ENCODE data around the gene RHCE.
"Not testable (repeated sequence)": the region's sequence is repeated elsewhere in the genome, so short reads cannot be mapped to it uniquely, and the experiment has no call there.

Gene RHCE

DNA sequence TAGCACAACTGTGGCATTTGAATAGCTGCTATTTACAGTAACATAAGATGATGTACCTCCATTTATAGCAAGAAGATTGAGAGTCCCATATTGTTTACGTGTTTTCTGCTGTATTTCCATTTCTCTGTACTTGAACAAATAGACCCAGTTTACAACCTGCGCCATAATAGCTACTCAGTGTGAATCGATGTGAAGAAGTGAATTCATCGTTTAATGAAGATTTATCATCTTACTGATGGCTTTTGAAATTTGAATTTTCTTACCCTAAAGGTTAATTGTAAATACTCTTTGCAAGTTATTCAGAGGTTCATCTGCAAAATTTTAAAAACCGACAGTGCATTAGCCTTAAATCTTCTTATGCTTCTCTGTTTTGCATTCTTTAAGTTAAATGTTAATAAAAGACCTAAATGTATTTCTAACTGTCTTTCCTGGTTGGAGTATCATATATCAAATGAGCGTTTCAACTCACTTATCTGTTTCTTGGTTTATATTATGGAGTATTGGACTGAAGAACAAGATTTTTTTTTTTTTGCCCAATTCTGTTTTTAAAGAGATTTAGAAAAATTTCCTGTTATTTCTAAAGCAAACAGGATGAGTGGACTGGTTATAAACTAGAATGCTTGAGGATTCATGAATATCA lies 12.2 kb upstream of the RHCE start:
- no peak for DNase-seq

DNA sequence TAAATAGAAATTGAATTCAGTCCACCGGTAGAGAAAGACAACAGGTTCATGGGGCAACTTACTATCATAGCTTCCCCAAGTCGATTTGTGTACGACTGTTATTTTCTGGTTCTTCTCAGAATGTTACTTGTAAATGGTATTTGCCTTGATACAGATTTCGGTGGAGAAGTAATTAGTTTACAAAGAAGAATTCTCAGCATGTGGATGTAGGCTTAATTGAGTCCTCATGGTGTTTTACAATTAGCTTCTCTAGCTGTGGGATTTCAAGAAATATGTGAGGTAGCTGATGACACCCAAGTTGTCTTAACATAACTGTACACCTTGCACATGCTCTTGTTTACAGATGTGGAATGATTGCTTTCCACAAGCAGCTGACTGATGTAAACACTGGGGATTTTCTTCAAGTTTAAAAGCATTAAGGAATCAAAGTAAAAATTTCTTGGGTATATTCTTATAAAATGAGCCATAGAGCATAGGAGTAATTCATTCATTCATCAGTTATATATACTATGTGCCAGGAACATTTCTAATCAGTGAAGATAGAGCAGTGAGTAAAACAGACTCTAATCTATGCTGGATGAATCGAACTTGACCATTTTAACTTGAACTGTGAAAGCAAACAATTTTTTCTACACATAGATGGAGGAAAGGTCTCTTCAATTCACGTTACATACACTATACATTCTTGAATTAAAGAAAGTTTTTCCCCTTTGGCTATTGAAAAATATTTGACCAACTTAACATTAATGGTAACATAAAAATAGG lies 11.5 kb upstream of the RHCE start:
- no peak for DNase-seq

DNA sequence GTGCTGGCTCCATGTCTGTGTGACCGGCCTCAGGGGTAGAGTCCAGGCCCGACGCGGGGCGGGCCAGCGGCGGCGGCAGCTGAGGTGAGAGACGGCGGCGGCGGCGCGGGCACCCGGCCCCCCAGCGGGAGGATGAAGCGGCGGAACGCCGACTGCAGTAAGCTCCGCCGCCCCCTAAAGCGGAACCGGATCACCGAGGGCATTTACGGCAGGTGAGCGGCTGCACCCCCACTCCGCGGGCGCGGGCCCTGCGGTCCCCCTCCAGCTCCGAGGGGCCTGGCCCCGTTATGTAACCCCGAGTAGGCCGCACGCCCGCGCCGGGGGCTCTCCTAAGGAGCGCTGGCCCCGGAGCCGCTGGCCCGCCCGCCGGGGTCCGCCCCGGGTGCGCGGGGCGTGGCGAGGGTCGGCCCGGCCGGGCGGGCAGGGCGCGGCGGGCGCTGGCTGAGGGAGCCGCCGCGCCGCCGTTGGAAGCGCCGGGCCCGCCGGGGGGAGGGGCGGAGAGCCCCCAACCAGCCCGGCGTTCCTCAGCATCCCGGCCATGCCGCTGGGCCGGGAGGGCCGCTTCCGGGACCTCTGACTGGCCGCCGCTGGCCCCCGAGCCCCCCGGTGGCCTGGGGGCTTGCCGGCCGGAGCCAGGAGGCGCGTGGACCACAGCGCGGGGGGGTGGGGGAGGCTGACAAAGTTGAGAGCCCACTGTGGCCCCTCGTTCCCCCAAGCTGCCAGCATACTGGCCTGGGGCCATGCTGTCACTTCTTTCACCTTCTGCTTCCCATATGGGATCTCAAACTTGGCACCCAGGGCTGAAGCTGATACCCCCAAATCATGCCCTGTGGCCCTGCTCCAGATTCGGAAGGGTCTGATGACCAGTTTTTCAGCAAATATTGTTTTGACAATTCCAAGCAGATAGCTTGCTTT lies 10.6 kb upstream of the RHCE start:
- DNase-seq, result peak; percentile 45

DNA sequence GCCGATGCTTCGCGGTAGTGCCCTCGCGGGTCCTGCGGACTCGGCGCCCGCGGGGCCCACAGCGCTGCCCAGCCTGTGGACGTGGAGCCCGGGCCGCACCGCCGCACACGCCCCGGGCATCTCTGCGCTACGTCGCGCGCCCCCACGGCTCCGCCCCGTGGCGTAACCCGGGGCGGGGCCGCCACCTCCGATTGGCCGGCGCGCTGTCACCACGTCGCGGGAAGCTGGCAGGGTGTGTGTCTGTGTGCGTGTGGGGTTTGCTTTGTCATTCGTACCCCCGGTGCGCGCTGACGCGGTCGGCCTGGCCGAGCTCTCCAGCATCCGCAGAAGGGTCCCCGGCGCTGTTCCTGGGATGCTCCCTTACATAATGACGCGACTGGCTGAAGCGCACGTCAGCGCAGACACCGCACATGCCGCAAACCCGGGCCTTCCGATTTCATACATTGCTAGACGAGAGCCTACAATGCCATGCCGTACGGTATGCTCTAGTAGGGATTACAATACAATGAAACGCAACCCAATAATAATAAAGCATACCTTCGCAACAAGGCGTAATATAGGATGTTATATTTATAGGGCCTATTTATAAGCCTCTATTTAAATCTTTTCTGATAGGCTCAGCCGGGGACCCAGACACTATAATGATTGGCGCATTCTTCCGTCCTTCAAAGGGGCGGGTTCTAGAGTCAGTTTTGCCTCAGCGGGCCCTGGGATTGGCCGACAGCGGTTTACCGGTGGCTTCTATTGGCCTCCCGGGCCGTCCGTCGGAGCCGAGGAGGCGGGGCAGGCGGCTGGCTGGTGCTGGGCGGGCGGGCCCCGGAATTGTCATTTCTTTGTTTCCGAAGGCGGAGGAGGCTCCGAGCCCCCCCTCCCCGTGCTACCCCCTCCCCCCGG lies 9.7 kb upstream of the RHCE start, which contains the start of gene MACO1:
Gene MACO1, plus strand, starts transcription at position 825 of the 894 bp plus-strand sequence. CDS start 202 bp downstream, outside the sequence.
- DNase-seq, result peak; percentile 98

DNA sequence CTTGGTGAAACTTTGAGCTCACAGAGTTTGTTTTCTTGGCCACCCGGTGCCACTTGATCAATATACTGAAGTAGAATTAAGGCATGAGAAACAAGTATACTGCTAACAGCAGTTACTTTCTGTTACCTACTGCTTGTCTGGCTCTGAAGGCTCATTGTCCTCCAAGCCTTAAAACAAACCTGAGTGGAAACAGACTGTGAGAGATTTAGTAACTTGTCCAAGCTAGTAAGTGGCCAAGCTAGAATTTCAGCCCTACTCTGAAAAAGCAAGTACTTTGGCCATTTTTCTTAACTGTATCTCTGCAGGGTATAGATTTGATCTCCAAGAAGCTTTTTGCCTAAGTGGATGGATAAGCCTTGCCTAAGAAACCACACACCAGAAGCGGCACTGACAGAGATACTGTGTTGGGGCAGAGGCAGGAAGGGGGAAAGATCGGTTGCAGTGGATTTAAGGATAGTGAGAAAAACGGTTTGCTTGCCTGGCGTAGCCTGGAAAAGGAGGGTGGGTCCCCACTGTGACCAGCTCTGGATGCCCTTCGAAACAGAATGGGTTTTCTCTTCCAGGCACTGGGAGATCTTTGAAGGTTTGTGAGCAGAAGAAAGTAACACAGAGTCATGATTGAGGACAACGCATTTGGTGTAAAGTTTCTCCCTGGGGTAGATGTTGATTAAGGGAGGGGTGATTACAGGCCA lies 8.0 kb upstream of the RHCE start:
- no peak for DNase-seq

DNA sequence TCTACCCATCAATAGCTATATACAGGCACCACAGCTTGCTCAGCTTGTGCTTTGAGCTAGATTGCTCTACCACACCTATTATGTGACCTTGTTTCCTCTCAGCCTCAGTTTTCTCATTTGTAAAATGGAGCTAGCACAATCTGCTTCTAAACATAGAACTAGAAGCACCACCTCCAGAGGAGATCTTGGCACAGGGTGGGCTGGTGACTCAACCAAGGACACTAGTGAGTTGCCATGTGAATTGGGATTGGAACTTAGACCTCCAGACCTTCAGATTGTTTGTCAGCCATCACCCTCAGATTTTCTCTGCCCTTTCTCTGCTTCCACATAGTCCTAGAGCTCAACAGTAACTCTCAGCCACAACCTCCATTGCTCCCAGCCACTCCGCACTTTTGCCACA lies 7.1 kb upstream of the RHCE start:
- DNase-seq, result no peak

DNA sequence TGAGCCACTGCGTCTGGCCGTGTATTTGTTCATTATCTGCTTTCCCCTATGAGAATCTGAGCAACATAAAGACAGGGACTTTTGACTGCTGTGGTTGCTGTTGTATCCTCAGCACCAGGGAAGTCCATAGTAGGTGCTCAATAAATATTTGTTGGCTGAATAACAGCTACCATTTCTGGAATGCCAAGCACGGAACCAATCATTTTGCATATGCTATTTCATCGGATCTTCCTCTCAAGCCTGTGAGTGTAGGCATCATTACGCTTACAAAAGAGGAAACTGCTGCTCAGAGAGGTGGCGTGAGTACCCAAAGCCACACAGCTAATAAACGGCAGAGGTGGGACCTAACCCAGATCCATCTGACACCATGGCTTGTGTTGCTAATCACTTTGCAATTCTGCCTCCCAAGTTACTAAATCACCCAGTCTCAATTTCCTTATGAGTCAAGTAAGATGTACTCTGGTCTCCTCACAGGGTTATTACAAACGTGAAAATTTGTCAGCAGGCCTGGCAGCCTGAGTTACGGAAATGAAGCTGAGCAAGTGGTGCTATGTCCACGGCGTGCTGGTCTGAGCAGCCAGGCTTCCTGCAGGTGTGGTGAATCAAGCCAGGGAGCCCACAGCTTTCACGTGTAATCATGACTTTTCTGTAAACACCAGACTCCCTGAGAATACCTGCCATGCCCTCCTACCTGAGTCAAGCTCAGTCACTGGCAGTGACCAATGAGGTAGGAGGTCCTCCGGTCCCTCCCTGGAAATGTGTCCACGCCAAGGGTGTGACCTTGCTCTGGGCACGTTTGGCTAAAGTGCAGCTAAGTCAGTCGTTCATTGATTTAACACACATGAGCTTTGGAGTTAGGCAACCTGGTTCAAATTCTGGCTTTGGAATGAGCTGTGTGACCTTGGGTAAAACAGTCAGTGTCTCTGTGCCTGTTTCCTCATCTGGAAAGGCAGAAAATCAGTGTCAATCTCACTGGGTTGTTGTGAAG lies 4.8 kb upstream of the RHCE start:
- DNase-seq, result no peak

DNA sequence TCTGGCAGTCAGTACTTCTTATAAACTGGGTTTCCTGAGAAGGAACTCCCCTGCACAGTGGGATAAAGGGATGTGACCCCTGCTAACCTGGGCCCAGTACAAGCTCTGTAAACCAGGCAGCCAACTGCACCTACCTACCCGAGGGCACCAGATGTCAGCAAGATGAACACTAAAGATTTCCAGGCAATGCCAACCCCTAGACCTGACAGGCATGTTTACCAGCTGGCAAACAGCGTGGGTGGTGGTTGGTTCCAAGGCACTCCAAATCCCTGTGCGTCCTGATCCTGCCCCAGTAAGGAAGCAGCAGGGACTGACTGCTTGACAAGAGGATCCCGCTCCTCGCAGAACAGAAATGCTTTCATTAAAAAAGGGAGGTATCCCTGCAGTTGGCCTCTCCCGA lies 2.6 kb upstream of the RHCE start:
- DNase-seq, result not testable (repeated sequence)

DNA sequence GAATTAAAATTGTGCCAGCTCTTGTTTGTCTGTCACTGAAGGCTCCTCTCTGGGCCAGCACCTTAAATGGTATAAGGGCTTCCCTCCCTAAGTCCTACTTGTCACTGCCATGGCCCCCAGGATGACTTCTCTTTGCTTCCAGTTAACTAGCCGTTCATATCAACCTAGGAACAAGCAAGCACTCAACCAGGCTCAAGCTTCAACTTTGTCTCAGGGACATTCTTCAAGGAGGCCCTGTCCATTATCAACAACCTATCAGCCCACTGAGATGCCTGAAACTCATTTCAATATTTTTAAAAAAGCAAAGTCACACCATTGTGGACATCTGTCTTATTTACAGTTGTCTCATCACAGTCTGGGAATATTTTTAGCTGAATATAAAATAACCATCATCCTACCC lies 1.3 kb downstream of the RHCE start:
- DNase-seq, result not testable (repeated sequence)

DNA sequence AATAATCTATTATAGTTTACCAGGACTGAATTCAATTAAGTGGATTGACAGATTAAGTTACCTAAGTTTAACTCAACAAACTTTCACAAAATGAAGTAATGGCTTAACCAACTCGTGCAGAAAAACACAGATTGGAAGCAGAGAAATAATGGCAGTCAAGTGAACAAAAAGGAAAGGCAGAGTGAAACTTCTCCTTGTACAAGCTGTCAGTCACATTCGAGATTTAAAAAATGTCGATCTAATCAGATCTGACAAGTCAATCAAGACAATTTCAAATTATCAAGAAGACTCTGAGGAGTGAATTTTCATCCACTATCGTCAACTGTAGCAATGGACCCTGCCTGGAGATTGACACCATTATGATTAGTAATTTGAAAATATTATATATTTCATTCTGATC lies 3.3 kb downstream of the RHCE start:
- not testable (repeated sequence) for DNase-seq

DNA sequence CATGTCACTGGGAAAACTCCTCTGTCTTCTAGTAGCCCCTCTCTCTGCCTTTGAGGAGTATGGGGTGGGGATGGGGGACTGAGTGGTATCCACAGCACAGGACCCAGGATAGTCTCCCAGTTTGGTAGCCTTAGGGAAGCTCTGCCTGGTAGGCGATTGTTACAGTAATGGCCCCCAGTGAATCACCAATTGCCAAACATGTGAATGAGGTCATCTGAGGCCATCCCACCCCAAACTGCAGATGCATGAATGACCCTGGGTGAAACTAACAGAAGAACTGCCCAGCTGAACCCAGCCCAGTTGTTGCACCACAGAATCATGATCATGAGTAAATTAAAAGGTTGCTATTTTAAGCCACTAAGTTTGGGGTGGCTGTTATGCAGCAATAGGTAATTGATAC lies 6.0 kb downstream of the RHCE start:
- not testable (repeated sequence) for DNase-seq

DNA sequence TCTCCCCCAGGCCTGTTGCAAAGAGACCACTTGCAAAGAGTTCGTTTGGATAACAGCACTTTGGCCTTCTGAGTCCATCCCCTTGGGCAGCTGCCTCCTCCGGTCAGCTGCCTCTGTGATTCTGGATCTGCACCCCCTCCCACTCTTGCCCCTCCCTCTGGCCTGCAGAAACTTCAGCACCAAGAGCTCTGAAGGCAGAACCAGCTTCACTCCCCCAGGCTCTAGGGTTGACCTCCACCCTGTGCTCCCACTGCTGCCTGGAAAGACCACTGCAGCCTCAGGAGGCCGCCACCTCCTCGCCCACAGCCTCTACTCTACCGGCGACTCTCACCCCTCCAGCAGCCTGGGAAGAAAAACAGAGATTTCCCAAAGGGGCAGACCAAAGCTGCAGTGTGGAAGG lies 6.5 kb downstream of the RHCE start:
- not testable (repeated sequence) for DNase-seq

DNA sequence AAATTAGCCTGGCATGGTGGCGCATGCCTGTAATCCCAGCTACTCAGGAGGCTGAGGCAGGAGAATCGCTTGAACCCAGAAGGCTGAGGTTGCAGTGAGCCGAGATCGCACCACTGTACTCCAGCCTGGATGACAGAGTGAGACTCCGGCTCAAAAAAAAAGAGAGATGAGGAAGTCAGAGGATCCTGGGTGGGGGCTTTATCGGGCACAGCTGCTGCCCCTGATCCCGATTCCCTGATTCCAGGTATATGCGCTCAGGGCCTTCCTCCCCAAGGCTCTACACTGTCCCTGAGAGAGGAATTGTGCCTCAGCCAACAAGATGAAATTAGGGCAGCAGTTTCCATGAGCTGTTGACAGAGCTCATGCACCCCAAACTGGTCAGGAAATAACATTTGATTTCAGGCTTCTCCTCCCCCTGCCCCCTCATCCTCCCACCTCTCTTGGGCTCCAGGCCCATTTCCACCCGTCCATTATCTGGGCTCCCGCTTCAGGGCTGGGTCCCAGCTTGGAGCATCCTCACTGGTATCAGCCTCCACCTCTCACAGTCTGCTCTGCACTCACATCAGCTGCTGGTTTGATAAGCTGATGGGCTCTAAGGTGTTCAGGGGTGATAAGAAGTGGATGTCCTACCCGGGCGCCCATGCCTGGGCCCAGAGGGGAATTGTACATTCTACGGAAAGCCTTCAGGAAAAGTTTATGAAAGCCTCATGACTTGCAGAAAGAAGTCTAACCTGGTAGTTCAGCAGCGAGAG lies 7.6 kb downstream of the RHCE start:
- not testable (repeated sequence) for DNase-seq

DNA sequence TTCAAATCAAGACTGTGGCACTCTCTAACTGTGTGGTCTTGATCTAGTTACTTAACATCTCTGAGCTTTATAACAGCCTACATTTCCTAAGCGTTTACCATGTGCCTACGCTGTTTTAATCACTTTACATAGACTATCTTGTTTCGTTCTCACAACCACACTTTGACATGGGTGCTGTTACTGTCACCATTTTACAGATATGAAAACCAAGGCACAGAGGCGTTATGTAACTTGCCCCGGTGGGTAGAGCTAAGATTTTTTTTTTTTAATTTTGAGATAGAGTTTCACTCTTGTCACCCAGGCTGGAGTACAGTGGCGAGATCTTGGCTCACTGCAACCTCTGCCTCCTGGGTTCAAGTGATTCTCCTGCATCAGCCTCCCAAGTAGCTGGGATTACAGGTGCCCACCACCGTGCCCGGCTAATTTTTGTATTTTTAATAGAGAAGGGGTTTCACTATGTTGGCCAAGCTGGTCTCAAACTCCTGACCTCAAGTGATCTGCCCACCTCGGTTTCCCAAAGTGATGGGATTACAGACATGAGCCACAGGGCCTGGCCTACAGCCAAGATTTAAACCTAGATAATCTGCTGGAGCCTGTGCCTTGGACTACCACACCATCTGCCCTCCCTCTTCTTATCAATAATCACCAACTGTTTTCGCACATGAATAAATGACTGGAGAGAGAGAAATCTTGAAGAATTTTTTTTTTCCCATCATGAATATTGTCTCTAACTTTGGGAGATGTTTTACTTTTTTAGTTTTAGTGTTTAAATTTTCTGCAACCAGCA lies 10.8 kb downstream of the RHCE start:
- DNase-seq, result not testable (repeated sequence)

DNA sequence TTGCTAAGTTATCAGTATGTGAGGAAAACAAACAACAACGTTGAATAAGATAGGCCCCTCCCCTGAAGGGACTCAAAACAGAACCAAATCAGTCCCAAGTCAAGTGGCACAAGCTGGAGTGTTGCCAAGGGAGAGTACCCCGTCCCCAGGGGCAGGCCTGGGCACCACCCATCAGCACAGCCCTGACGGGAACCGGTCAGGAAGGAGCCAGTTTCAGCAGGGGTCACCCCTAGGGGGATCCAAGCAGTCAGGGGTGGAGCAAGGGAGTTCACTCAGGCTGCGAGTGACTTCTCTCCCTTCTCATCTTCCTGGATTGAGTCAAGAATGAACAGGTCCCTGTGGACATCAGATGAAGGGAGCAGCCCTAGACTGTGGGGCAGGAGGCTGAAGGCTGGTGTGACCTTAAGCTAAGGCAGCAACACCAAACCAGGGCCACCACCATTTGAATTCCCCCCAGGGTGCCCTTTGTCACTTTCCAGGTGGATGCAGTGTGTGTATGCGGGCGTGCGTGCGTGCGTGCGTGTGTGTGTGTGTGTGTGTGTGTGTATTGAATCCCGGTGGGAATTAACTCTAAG lies 14.8 kb downstream of the RHCE start:
- not testable (repeated sequence) for DNase-seq

DNA sequence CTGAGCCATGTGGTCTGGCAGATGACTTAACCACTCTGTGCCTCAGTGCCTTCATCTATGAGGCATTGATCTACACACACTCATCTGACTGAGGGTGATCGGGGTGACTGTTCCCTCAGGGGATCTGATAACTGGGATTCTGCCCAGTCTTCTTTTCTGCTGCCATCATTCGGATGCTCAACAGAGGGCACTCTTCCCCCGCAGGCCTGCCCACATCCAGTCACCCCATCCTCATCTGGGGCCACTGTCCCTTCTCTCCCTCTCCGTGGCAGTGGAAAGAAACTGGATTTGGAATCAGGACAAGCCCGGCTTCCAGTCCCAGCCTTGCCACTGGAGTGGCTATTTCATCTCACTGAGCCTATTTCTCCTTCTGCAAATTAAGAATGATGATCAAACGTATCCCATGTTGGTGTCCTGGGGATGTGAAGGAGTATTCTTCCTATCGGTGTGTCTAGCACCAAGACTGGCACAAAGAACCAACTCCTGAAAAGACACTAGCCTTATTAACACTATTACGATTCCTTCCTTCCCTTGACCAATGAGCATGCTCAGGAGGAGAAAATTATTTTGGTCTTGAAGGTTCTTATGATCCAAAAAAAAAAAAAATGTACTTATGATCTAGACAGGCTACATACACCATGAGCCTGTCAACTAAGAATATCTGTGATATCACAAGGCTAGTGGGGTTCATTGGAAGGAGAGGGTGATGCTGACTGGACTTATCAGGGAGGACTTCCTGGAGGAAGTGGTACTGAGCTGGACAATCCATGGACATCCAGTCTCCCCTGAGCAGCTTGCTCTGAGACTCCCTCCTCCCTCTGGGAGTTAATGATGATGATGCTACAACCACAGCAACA lies 17.4 kb downstream of the RHCE start:
- DNase-seq, result not testable (repeated sequence)

DNA sequence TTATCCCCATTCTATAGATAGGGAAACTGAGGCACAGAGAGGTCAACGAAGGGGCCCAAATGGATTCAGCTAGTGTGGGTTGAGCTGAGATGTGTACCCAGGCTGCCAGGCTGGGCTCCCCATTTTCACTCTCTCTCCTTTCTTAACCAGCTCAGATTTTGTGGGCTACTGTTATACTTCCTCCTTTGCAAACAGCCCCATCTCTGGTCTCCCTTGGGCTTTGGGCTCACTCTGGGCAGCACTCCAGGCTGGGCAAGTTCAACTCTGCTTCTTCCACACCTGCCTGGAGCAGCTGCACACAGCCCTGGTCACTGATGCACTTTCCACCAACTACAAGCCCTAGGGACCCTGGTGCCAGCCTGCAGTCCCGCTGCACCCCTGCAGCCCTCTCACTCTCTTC lies 22.5 kb downstream of the RHCE start:
- not testable (repeated sequence) for DNase-seq

Data from right hindlimb (tissue), 1 donor.